ENCODE data around the gene VSTM2B. TPM values are rescaled to one million over a fixed set of nuclear protein-coding genes. Genes with fewer than 3 reads are reported as not detected.

The VSTM2B gene
- polyA plus RNA-seq, 1 experiment, result not detected

GRCh38 chr19:29533578-29534544 is 8.1 kb downstream of the VSTM2B start:
- DNase-seq (ENCODE audit: low read depth, low spot score), result no peak

GRCh38 chr19:29535214-29535831 is 9.5 kb downstream of the VSTM2B start:
- no peak for TF ChIP-seq CTCF (IDR thresholded peaks at IDR 0.05; ENCODE audit: low read depth, low read length)
- Histone ChIP-seq H3K4me3 (ENCODE audit: low read depth, low read length) (no peak overlapping the region), H3K27me3 (ENCODE audit: control insufficient read depth, insufficient read depth, low read length) (peaks cover 5% of the 10 kb centered on the region), H3K27ac (ENCODE audit: low read depth, low read length) (no peak overlapping the region), H3K9me3 (ENCODE audit: control insufficient read depth, insufficient read depth, low read length) (peaks cover 5% of the 10 kb centered on the region; the same call in 1 of the 2 replicates)
- ChIA-PET CTCF (no interaction called here), POLR2A (no interaction called here)
- no peak for DNase-seq (ENCODE audit: low read depth, low spot score)

More at GRCh38 chr19:29533578-29534544, 8.1 kb downstream of the VSTM2B start:
- Histone ChIP-seq H3K9me3 (ENCODE audit: control insufficient read depth, insufficient read depth, low read length) (peaks cover 9% of the 10 kb centered on the region; the same call in 1 of the 2 replicates), H3K4me3 (ENCODE audit: low read depth, low read length) (no peak overlapping the region), H3K27me3 (ENCODE audit: control insufficient read depth, insufficient read depth, low read length) (peaks cover 16% of the 10 kb centered on the region), H3K27ac (ENCODE audit: low read depth, low read length) (no peak overlapping the region)
- no peak for TF ChIP-seq CTCF (IDR thresholded peaks at IDR 0.05; ENCODE audit: low read depth, low read length)
- CTCF ChIA-PET, result no interaction called here
- POLR2A ChIA-PET, result no interaction called here

GRCh38 chr19:29535984-29536508 is 10.3 kb downstream of the VSTM2B start:
- POLR2A ChIA-PET, result no interaction called here
- no peak for DNase-seq (ENCODE audit: low read depth, low spot score)
- no peak overlapping the region for H3K4me3 ChIP-seq (ENCODE audit: low read depth, low read length)
- no peak overlapping the region for H3K27ac ChIP-seq (ENCODE audit: low read depth, low read length)
- CTCF ChIA-PET, result no interaction called here
- no peak for TF ChIP-seq CTCF (IDR thresholded peaks at IDR 0.05; ENCODE audit: low read depth, low read length)
- no peaks in the 10 kb centered on the region for H3K27me3 ChIP-seq (ENCODE audit: control insufficient read depth, insufficient read depth, low read length)
- peaks cover 5% of the 10 kb centered on the region; the same call in 1 of the 2 replicates for H3K9me3 ChIP-seq (ENCODE audit: control insufficient read depth, insufficient read depth, low read length)

- no peak for DNase-seq (ENCODE audit: low read depth, low spot score)
- Histone ChIP-seq H3K27ac (ENCODE audit: low read depth, low read length) (no peak overlapping the region), H3K27me3 (ENCODE audit: control insufficient read depth, insufficient read depth, low read length) (no peaks in the 10 kb centered on the region), H3K9me3 (ENCODE audit: control insufficient read depth, insufficient read depth, low read length) (peaks cover 5% of the 10 kb centered on the region; the same call in 1 of the 2 replicates), H3K4me3 (ENCODE audit: low read depth, low read length) (no peak overlapping the region)
- ChIA-PET CTCF (no interaction called here), POLR2A (no interaction called here)
- TF ChIP-seq CTCF (IDR thresholded peaks at IDR 0.05; ENCODE audit: low read depth, low read length), result no peak
Measured at GRCh38 chr19:29537181-29537580, 11.4 kb downstream of the VSTM2B start.

GRCh38 chr19:29537601-29538000 is 11.8 kb downstream of the VSTM2B start:
- H3K27ac ChIP-seq (ENCODE audit: low read depth, low read length), result no peak overlapping the region
- H3K4me3 ChIP-seq (ENCODE audit: low read depth, low read length), result no peak overlapping the region
- no peak for DNase-seq (ENCODE audit: low read depth, low spot score)
- CTCF ChIA-PET, result no interaction called here
- peaks cover 5% of the 10 kb centered on the region; the same call in 1 of the 2 replicates for H3K9me3 ChIP-seq (ENCODE audit: control insufficient read depth, insufficient read depth, low read length)
- no peak for TF ChIP-seq CTCF (IDR thresholded peaks at IDR 0.05; ENCODE audit: low read depth, low read length)
- POLR2A ChIA-PET, result no interaction called here
- H3K27me3 ChIP-seq (ENCODE audit: control insufficient read depth, insufficient read depth, low read length), result no peaks in the 10 kb centered on the region

Measured in AG04450 (cell line).